ENCODE data around the gene TIE1.

The TIE1 gene

DNA sequence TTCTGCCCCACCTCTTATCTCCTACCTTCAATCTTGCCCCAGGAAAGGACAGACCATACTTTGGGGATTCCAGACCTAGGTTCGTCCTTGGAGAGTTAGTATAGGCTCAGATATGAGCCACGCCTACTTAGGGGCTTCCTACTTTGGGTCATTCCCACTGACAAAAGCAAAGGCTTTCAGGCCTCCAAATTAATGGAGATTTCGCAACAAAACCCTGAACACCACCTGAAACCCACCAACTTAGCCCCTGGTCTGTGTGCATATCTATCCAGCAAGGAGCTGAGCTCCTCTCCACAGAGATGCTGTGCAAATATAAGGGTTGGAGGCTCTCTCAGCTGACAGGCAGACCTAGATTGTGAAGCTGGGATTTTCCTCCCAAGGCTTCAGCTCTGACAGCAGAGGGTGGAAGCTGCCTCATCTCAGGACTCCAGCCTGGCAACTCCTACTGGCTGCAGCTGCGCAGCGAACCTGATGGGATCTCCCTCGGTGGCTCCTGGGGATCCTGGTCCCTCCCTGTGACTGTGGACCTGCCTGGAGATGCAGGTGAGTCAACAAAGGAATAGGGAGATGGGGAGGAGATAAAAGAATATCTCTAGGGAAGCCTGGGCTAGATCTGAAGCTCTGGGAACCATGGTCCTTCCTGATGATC lies 38.9 kb downstream of the TIE1 start:
- DNase-seq (ENCODE audit: low spot score) = no peak

GRCh38 chr1:43340559-43340958 lies 39.8 kb downstream of the TIE1 start:
- no peak for DNase-seq (ENCODE audit: low spot score)

GRCh38 chr1:43344267-43344850 lies 43.6 kb downstream of the TIE1 start:
- DNase-seq (ENCODE audit: low spot score) = peak; percentile 50

- peak; percentile 54 for DNase-seq (ENCODE audit: low spot score)
These were observed 44.3 kb downstream of the TIE1 start for GRCh38 chr1:43345120-43345519.

DNA sequence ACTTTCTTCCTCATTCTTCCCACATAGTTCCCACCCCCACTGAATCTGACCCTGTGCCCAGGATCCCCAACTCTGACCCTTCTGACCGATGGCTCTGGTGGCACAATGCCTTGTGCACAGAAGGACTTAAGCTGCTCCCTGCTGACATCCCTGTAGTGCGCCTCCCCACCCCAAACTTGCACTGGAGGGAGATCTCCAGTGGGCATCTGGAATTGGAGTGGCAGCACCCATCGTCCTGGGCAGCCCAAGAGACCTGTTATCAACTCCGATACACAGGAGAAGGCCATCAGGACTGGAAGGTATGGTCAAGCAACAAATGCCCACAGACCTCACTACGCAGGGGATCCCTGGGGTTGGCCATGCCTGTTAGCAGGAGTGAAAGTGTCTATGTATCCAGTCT lies 45.9 kb downstream of the TIE1 start:
- no peak for DNase-seq (ENCODE audit: low spot score)

DNA sequence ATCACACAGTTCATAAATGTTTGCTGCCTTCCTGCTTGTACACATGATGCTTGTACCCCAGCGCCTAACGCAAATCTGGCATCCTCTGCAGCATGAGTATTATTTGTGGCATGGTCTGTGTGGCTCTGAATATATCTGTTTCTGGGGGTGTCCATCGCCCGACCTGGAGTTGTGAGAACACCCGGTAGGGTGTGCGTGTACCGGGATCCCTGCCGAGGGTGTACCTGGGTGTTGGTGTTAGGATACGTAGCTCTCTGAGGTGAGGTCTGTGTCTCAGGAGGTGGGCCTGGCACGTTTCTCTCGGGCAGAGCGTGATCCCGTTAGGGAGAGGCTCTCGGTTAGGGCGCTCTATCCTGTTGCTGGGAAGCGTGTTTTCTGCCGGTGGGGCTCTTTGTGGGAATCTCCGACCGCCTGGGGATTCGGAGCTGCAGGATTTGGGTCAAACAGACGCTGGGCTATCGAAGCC lies 47.6 kb downstream of the TIE1 start:
- no peak for DNase-seq (ENCODE audit: low spot score)

DNA sequence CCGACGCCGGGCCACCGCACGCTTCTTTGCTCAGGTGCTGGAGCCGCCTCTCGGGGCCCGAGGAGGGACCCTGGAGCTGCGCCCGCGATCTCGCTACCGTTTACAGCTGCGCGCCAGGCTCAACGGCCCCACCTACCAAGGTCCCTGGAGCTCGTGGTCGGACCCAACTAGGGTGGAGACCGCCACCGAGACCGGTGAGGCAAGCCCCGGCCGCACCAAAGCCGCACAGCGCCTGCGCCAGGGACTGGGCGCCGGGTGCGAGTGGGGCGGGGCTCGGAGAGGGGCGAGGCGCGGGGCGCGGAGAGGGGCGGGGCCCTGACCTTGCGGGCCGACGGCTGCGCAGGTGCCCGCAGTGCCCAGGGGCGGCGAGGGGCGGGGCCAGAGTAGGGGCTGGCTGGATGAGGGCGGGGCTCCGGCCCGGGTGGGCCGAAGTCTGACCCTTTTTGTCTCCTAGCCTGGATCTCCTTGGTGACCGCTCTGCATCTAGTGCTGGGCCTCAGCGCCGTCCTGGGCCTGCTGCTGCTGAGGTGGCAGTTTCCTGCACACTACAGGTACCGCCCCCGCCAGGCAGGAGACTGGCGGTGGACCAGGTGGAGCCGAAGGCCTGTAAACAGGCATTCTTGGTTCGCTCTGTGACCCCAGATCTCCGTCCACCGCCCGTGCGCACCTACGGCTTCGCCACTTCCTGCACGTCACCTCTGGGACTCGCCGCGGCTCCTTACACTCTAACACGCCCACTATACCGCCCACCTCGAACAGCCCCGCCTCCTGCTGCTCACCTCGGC lies 48.2 kb downstream of the TIE1 start:
- DNase-seq (ENCODE audit: low spot score) = no peak

GRCh38 chr1:43349594-43350306 lies 49.0 kb downstream of the TIE1 start:
- DNase-seq (ENCODE audit: low spot score) = no peak

- no peak for DNase-seq (ENCODE audit: low spot score)
These were observed 50.2 kb downstream of the TIE1 start for GRCh38 chr1:43350976-43351375.

GRCh38 chr1:43351421-43352350 lies 50.9 kb downstream of the TIE1 start:
- no peak for DNase-seq (ENCODE audit: low spot score)

DNA sequence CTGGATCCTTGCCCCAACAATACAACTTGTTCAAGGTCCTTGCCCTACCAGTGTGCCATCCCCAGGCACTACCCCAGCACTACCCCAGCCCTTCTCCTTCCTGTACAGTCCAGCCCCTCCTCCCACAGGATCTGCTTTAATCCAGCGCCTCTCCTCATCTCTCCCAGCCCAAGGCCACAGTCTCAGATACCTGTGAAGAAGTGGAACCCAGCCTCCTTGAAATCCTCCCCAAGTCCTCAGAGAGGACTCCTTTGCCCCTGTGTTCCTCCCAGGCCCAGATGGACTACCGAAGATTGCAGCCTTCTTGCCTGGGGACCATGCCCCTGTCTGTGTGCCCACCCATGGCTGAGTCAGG lies 51.5 kb downstream of the TIE1 start:
- no peak for DNase-seq (ENCODE audit: low spot score)

DNA sequence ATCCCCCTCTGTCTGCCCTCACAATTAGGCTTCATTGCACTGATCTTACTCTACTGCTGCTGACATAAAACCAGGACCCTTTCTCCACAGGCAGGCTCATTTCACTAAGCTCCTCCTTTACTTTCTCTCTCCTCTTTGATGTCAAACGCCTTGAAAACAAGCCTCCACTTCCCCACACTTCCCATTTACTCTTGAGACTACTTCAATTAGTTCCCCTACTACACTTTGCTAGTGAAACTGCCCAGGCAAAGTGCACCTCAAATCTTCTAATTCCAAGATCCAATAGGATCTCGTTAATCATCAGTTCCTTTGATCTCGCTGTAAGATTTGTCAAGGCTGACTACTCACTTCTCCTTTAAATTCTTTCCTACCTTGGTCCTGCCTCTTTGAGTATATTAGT lies 52.1 kb downstream of the TIE1 start:
- no peak for DNase-seq (ENCODE audit: low spot score)

GRCh38 chr1:43354471-43354870 lies 53.7 kb downstream of the TIE1 start:
- DNase-seq (ENCODE audit: low spot score) = no peak

- DNase-seq (ENCODE audit: low spot score) = no peak
These were observed 54.2 kb downstream of the TIE1 start for GRCh38 chr1:43354936-43355335.

DNA sequence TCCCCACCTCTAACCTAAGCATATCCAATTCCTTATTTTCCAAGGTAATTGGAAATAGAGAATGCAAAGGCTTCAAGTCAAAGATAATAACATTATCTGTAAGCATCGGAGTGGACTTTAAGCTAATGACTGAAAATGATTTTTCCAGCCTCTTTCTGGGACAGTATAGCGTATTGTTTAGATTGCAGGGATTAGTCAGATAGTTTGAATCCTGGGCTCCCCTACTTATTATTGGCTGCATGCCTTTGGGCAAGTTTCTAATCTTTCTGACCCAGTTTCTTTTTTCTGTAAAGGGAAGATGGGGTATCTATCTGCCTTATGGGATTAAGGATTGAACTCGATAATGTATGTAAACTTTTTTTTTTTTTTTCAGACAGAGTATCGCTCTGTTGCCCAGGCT lies 56.5 kb downstream of the TIE1 start:
- no peak for DNase-seq (ENCODE audit: low spot score)

DNA sequence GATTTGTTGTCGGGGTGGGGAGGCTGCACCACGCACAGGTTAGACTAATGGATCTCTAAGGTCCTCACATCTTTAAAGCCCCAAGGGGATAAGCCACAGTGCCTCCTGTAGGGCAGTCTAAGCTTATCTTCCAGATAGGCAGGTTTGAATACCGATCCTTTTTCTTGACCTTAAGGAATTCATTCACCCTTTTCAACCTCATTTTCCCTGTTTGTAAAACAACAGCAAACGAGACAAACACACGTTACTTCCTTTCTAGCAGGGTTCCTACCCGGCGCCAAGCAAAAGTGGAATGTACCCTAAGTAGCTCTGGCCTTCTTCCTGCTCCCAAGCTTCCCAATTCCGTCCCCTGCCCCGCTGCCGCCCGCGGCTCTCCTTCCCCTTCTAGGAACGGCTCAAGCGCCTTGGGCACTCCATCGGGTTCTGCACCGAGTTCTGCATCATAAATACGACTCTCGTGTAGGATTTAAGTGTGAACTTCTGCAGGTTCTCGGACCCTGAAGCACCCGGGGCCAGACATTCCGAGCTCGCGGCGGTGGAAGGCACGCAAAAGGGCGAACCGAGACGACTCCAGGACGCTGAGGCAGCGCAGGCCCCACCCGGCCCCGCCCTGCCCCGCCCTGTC lies 57.5 kb downstream of the TIE1 start:
- DNase-seq (ENCODE audit: low spot score) = peak; percentile 33

DNA sequence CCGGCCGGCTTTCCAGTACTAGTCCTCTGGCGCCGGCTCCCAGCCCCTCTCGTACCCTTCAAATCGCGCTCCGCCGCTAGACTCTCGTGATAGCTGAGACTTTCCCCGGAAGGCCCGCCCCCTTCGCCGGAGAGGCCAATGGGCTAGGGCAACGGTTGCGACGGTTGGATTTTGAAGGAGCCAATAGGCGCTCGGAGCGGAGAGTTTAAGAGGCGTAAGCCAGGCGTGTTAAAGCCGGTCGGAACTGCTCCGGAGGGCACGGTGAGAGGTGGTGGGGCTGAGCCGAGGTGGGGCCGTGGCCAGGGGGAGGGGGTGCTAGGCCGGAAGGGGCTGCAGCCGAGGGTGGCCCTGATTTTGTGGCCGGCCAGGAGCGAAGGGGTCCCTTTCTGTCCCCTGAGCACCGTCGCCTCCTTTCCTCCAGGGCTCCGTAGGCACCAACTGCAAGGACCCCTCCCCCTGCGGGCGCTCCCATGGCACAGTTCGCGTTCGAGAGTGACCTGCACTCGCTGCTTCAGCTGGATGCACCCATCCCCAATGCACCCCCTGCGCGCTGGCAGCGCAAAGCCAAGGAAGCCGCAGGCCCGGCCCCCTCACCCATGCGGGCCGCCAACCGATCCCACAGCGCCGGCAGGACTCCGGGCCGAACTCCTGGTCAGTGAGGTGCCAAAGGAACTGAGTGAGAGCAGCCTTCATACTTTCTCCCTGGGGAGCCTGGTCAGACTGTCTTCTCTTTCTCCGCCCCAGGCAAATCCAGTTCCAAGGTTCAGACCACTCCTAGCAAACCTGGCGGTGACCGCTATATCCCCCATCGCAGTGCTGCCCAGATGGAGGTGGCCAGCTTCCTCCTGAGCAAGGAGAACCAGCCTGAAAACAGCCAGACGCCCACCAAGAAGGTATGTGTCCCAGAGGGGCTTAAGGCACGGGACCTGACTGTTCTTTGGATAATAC lies 58.2 kb downstream of the TIE1 start, which contains the start of gene CDC20:
Gene CDC20 (plus strand): TSS at position 236 of the 948 bp plus-strand sequence. CDS start 235 bp downstream, at position 471.
- peak; percentile 95 for DNase-seq (ENCODE audit: low spot score)

DNA sequence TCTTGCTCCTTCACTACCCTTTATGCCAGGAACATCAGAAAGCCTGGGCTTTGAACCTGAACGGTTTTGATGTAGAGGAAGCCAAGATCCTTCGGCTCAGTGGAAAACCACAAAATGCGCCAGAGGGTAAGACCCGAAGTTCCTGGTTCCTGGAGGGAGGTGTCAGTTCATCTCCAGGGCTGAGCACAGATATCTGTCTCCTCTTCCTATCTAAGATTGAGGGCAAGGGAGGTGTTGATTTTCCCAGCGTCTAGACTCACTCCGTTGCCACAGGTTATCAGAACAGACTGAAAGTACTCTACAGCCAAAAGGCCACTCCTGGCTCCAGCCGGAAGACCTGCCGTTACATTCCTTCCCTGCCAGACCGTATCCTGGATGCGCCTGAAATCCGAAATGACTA lies 58.9 kb downstream of the TIE1 start:
- no peak for DNase-seq (ENCODE audit: low spot score)

GRCh38 chr1:43360616-43361015 lies 59.8 kb downstream of the TIE1 start:
- DNase-seq (ENCODE audit: low spot score) = no peak

All from hematopoietic multipotent progenitor cell treated with erythropoietin and hydrocortisone succinate and interleukin-3 and kit ligand, for 17 days (in vitro differentiated cells).